ENCODE data around the gene MYLIP.

MYLIP gene

GRCh38 chr6:16106991-16107787 lies 21.7 kb upstream of the MYLIP start:
- Histone ChIP-seq H3K27me3 (ENCODE audit: control insufficient read depth in 5 of 5, insufficient read depth in 4 of 5, low read length in 5 of 5) (no peaks in the 10 kb centered on the region), H3K27ac (ENCODE audit: low read depth, low read length) (no peak overlapping the region), H3K4me1 (ENCODE audit: control insufficient read depth in 5 of 5, insufficient read depth in 5 of 5, low read length in 5 of 5) (peaks cover 0 to 8% (median 5%) of the 10 kb centered on the region in 5 donors), H3K9me3 (ENCODE audit: control insufficient read depth in 5 of 5, low read length in 5 of 5) (no peaks in the 10 kb centered on the region), H3K4me3 (ENCODE audit: low read depth in 1 of 5, low read length in 5 of 5) (no peak overlapping the region), H3K36me3 (ENCODE audit: control insufficient read depth in 5 of 5, insufficient read depth in 5 of 5, low read length in 5 of 5) (no peaks in the 10 kb centered on the region), H3K9ac (ENCODE audit: low read length in 5 of 5) (no peak overlapping the region)

DNA sequence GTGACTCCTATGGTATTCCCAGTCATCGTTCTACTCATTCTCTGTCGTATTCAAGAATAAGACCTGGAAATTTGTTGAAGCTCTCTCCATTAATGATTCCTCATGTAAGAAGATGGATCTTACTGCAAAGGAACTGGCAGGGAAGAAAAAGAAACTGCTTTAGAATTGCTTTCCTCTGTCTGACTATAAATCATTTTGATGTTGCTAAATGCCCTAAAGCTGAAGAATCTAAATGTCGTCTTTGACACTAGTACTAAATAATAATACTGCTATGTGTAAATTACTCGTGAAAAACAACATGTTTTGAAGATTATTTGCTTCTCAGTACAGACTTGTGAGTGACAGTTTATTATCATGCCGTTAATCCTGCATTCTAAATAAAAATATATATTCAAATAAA lies 20.5 kb upstream of the MYLIP start:
- Histone ChIP-seq H3K4me3 (ENCODE audit: low read depth in 1 of 5, low read length in 5 of 5) (no peak overlapping the region), H3K9ac (ENCODE audit: low read length in 5 of 5) (no peak overlapping the region), H3K36me3 (ENCODE audit: control insufficient read depth in 5 of 5, insufficient read depth in 5 of 5, low read length in 5 of 5) (no peaks in the 10 kb centered on the region), H3K4me1 (ENCODE audit: control insufficient read depth in 5 of 5, insufficient read depth in 5 of 5, low read length in 5 of 5) (peaks cover 0 to 8% (median 5%) of the 10 kb centered on the region in 5 donors), H3K27me3 (ENCODE audit: control insufficient read depth in 5 of 5, insufficient read depth in 4 of 5, low read length in 5 of 5) (no peaks in the 10 kb centered on the region), H3K27ac (ENCODE audit: low read depth, low read length) (no peak overlapping the region), H3K9me3 (ENCODE audit: control insufficient read depth in 5 of 5, low read length in 5 of 5) (no peaks in the 10 kb centered on the region)

GRCh38 chr6:16108921-16109658 lies 19.8 kb upstream of the MYLIP start:
- H3K4me1 ChIP-seq (ENCODE audit: control insufficient read depth in 5 of 5, insufficient read depth in 5 of 5, low read length in 5 of 5) = peaks cover 0 to 6% (median 5%) of the 10 kb centered on the region in 5 donors
- H3K27me3 ChIP-seq (ENCODE audit: control insufficient read depth in 5 of 5, insufficient read depth in 4 of 5, low read length in 5 of 5) = no peaks in the 10 kb centered on the region
- H3K36me3 ChIP-seq (ENCODE audit: control insufficient read depth in 5 of 5, insufficient read depth in 5 of 5, low read length in 5 of 5) = no peaks in the 10 kb centered on the region
- no peak overlapping the region for H3K9ac ChIP-seq (ENCODE audit: low read length in 5 of 5)
- no peak overlapping the region for H3K4me3 ChIP-seq (ENCODE audit: low read depth in 1 of 5, low read length in 5 of 5)
- H3K9me3 ChIP-seq (ENCODE audit: control insufficient read depth in 5 of 5, low read length in 5 of 5) = no peaks in the 10 kb centered on the region
- no peak overlapping the region for H3K27ac ChIP-seq (ENCODE audit: low read depth, low read length)

DNA sequence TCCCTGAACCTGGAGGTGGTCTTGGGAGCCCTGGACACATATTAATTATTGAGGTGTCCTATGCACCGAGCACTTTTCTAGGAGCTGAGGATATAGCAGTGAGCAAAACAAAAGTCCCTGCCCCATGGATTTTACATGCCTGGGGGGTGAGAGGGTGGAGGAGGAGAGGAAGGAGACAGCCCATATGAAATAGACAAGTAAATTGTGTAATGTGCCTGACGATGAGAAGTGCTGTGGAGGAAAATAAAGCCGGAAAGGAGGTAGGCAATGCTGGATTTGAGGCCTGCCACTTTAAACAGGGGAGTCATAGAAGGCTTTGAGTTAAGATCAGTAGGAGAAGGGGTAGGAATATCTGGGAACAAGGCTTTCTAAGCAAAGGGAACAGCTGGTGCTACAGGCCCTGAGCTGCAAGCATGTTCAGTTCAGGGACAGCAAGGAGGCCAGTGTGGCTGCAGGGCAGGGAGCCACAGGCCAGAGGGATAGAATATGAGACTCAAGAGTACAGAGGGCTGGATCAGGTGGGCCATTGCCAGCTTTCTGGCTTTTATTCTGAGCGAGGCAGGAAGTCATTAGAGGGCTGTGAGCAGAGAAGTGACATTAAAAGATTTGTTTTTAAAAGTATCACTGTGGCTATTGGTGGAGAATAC lies 19.1 kb upstream of the MYLIP start:
- Histone ChIP-seq H3K4me3 (ENCODE audit: low read depth in 1 of 5, low read length in 5 of 5) (no peak overlapping the region), H3K27ac (ENCODE audit: low read depth, low read length) (no peak overlapping the region), H3K27me3 (ENCODE audit: control insufficient read depth in 5 of 5, insufficient read depth in 4 of 5, low read length in 5 of 5) (no peaks in the 10 kb centered on the region), H3K9ac (ENCODE audit: low read length in 5 of 5) (no peak overlapping the region), H3K36me3 (ENCODE audit: control insufficient read depth in 5 of 5, insufficient read depth in 5 of 5, low read length in 5 of 5) (no peaks in the 10 kb centered on the region), H3K9me3 (ENCODE audit: control insufficient read depth in 5 of 5, low read length in 5 of 5) (no peaks in the 10 kb centered on the region), H3K4me1 (ENCODE audit: control insufficient read depth in 5 of 5, insufficient read depth in 5 of 5, low read length in 5 of 5) (peaks cover 0 to 6% (median 5%) of the 10 kb centered on the region in 5 donors)

DNA sequence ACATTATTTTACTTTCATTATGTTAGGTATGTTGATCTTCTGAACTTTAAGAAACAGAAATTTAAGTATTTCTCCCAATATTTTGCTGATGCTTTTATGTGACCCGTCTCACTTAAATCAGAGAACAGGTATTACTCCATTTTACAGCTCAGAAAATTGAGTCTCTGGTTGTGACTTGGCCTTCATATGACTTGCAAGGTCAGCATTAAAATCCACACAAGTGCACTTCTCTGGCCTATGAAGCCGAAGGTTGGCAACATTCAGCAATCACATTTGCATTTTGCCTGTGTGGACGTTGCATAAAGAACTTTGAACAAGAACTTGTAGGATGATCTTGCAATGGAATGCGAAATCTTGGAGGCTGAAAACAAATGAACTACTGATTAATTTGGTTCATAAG lies 10.1 kb upstream of the MYLIP start:
- Histone ChIP-seq H3K9ac (ENCODE audit: low read length in 5 of 5) (no peak overlapping the region), H3K4me3 (ENCODE audit: low read depth in 1 of 5, low read length in 5 of 5) (no peak overlapping the region), H3K4me1 (ENCODE audit: control insufficient read depth in 5 of 5, insufficient read depth in 5 of 5, low read length in 5 of 5) (no peaks in the 10 kb centered on the region), H3K9me3 (ENCODE audit: control insufficient read depth in 5 of 5, low read length in 5 of 5) (no peaks in the 10 kb centered on the region), H3K27ac (ENCODE audit: low read depth, low read length) (no peak overlapping the region), H3K27me3 (ENCODE audit: control insufficient read depth in 5 of 5, insufficient read depth in 4 of 5, low read length in 5 of 5) (no peaks in the 10 kb centered on the region), H3K36me3 (ENCODE audit: control insufficient read depth in 5 of 5, insufficient read depth in 5 of 5, low read length in 5 of 5) (no peaks in the 10 kb centered on the region)

- no peaks in the 10 kb centered on the region for H3K4me1 ChIP-seq (ENCODE audit: control insufficient read depth in 5 of 5, insufficient read depth in 5 of 5, low read length in 5 of 5)
- no peak overlapping the region for H3K4me3 ChIP-seq (ENCODE audit: low read depth in 1 of 5, low read length in 5 of 5)
- no peaks in the 10 kb centered on the region for H3K9me3 ChIP-seq (ENCODE audit: control insufficient read depth in 5 of 5, low read length in 5 of 5)
- H3K27ac ChIP-seq (ENCODE audit: low read depth, low read length) = no peak overlapping the region
- H3K9ac ChIP-seq (ENCODE audit: low read length in 5 of 5) = no peak overlapping the region
- no peaks in the 10 kb centered on the region for H3K27me3 ChIP-seq (ENCODE audit: control insufficient read depth in 5 of 5, insufficient read depth in 4 of 5, low read length in 5 of 5)
- no peaks in the 10 kb centered on the region for H3K36me3 ChIP-seq (ENCODE audit: control insufficient read depth in 5 of 5, insufficient read depth in 5 of 5, low read length in 5 of 5)
These were observed 7.5 kb upstream of the MYLIP start for GRCh38 chr6:16121339-16121738.

GRCh38 chr6:16122197-16122596 lies 6.7 kb upstream of the MYLIP start:
- Histone ChIP-seq H3K9me3 (ENCODE audit: control insufficient read depth in 5 of 5, low read length in 5 of 5) (no peaks in the 10 kb centered on the region), H3K9ac (ENCODE audit: low read length in 5 of 5) (no peak overlapping the region), H3K4me3 (ENCODE audit: low read depth in 1 of 5, low read length in 5 of 5) (no peak overlapping the region), H3K27ac (ENCODE audit: low read depth, low read length) (no peak overlapping the region), H3K4me1 (ENCODE audit: control insufficient read depth in 5 of 5, insufficient read depth in 5 of 5, low read length in 5 of 5) (no peaks in the 10 kb centered on the region), H3K36me3 (ENCODE audit: control insufficient read depth in 5 of 5, insufficient read depth in 5 of 5, low read length in 5 of 5) (no peaks in the 10 kb centered on the region), H3K27me3 (ENCODE audit: control insufficient read depth in 5 of 5, insufficient read depth in 4 of 5, low read length in 5 of 5) (no peaks in the 10 kb centered on the region)

- Histone ChIP-seq H3K27me3 (ENCODE audit: control insufficient read depth in 5 of 5, insufficient read depth in 4 of 5, low read length in 5 of 5) (no peaks in the 10 kb centered on the region), H3K9ac (ENCODE audit: low read length in 5 of 5) (no peak overlapping the region), H3K36me3 (ENCODE audit: control insufficient read depth in 5 of 5, insufficient read depth in 5 of 5, low read length in 5 of 5) (no peaks in the 10 kb centered on the region), H3K9me3 (ENCODE audit: control insufficient read depth in 5 of 5, low read length in 5 of 5) (no peaks in the 10 kb centered on the region), H3K27ac (ENCODE audit: low read depth, low read length) (no peak overlapping the region), H3K4me1 (ENCODE audit: control insufficient read depth in 5 of 5, insufficient read depth in 5 of 5, low read length in 5 of 5) (peaks cover 0 to 3% (median 0%) of the 10 kb centered on the region in 5 donors), H3K4me3 (ENCODE audit: low read depth in 1 of 5, low read length in 5 of 5) (no peak overlapping the region)
These were observed 4.4 kb upstream of the MYLIP start for GRCh38 chr6:16124198-16125180.

DNA sequence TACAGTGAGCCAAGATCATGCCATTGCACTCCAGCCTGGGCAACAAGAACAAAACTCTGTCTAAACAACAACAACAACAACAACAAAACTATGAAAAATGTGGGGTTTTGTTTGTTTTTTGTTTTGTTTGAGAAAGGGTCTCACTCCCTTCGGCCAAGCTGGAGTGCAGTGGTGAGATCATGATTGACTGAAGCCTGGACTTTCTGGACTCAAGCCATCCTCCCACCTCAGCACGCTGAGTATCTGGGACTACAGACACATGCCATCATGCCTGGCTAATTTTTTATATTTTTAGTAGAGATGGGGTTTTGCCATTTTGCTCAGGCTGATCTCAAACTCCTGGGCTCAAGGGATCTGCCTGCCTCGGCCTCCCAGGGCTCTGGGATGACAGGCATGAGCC lies 2.8 kb upstream of the MYLIP start:
- Histone ChIP-seq H3K9me3 (ENCODE audit: control insufficient read depth in 5 of 5, low read length in 5 of 5) (no peaks in the 10 kb centered on the region), H3K36me3 (ENCODE audit: control insufficient read depth in 5 of 5, insufficient read depth in 5 of 5, low read length in 5 of 5) (no peaks in the 10 kb centered on the region), H3K27me3 (ENCODE audit: control insufficient read depth in 5 of 5, insufficient read depth in 4 of 5, low read length in 5 of 5) (no peaks in the 10 kb centered on the region), H3K9ac (ENCODE audit: low read length in 5 of 5) (no peak overlapping the region), H3K4me1 (ENCODE audit: control insufficient read depth in 5 of 5, insufficient read depth in 5 of 5, low read length in 5 of 5) (peaks cover 0 to 18% (median 12%) of the 10 kb centered on the region in 5 donors), H3K4me3 (ENCODE audit: low read depth in 1 of 5, low read length in 5 of 5) (no peak overlapping the region), H3K27ac (ENCODE audit: low read depth, low read length) (no peak overlapping the region)

Data from subcutaneous abdominal adipose tissue (tissue), 5 donors.